Ascending aorta (tissue), 2 donors: ENCODE data around the gene MYBPC2. TPM values are rescaled to one million over a fixed set of nuclear protein-coding genes. Genes with fewer than 3 reads are reported as not detected.

Experiments
- DNase-seq, 2 donors: peaks; one replicate each; pipeline ENCODE4 v3.0.0-alpha.2; 2019; ENCODE audit warnings: low spot score in 2 of 2
- H3K27ac ChIP-seq, 2 donors: fragments of 200-600 bp; sonication (generic); one replicate each; pipeline ENCODE4 v1.5.1; 2016 to 2017; ENCODE audit warnings: mild to moderate bottlenecking in 1 of 2
- H3K27me3 ChIP-seq: fragments of 200-600 bp; sonication (generic); one replicate; pipeline ENCODE4 v1.5.1; 2017
- H3K36me3 ChIP-seq, 2 donors: fragments of 200-600 bp; sonication (generic); one replicate each; pipeline ENCODE4 v1.5.1; 2016
- H3K4me1 ChIP-seq, 2 donors: fragments of 200-600 bp; sonication (generic); one replicate each; pipeline ENCODE4 v1.5.1; 2016 to 2017; ENCODE audit warnings: mild to moderate bottlenecking in 1 of 2
- H3K4me3 ChIP-seq, 2 donors: fragments of 200-600 bp; sonication (generic); one replicate each; pipeline ENCODE4 v1.5.1; 2016 to 2017; ENCODE audit warnings: mild to moderate bottlenecking in 1 of 2
- H3K9me3 ChIP-seq, 2 donors: fragments of 200-600 bp; sonication (generic); one replicate each; pipeline ENCODE4 v1.5.1; 2016
- CTCF ChIP-seq, 3 experiments: fragments of 200-600 bp in 2 of 3; fragments of 450-650 bp in 1 of 3; sonication (generic) in 2 of 3; IDR thresholded peaks; one replicate each; pipeline ENCODE4 v1.5.1; 2016 to 2019; ENCODE audit warnings: antibody characterized with exemption in 3 of 3, mild to moderate bottlenecking in 1 of 3, moderate library complexity in 1 of 3
- intact Hi-C: fragments of 100-400 bp; cut with DNase I; formaldehyde crosslinking; loops from one replicate; pipeline ENCODE4 v1.15.1; 2023
- total RNA-seq: library from RNA; depleted of rRNA; stranded (reverse); fragments of >200 nt; gene quantifications from one replicate; pipeline ENCODE4 v1.1.0, GENCODE V29; 2016

MYBPC2 gene
- total RNA-seq, 1 donor from 2014 or later, result not detected

GRCh38 chr19:50514346-50515167, 81.9 kb downstream of the MYBPC2 start:
- no peaks in the 10 kb centered on the region for H3K36me3 ChIP-seq
- no peaks in the 10 kb centered on the region for H3K9me3 ChIP-seq
- peaks cover 6% of the 10 kb centered on the region in 2 donors for H3K4me1 ChIP-seq
- no peak for DNase-seq
- TF ChIP-seq CTCF (IDR thresholded peaks at IDR 0.05), result no peak
- H3K27ac ChIP-seq, result no peak overlapping the region
- H3K27me3 ChIP-seq, result no peaks in the 10 kb centered on the region
- H3K4me3 ChIP-seq, result no peak overlapping the region
- intact Hi-C loops, result loop anchor here (5.0 to 10.0 kb wide), 5 partner anchors 82 to 850 kb away; partner anchors contain the start of genes CLDND2, ETFB, MYBPC2 and MYH14

GRCh38 chr19:50515168-50515561, 82.5 kb downstream of the MYBPC2 start:
- no peaks in the 10 kb centered on the region for H3K27me3 ChIP-seq
- H3K36me3 ChIP-seq, result no peaks in the 10 kb centered on the region
- no peak for DNase-seq
- peaks cover 3 to 4% of the 10 kb centered on the region in 2 donors for H3K4me1 ChIP-seq
- no peaks in the 10 kb centered on the region for H3K9me3 ChIP-seq
- H3K27ac ChIP-seq, result no peak overlapping the region
- TF ChIP-seq CTCF (IDR thresholded peaks at IDR 0.05), result no peak
- intact Hi-C loops, result loop anchor here (10.0 kb wide), 3 partner anchors 310 to 850 kb away; partner anchors contain the start of genes CLDND2, ETFB, MYH14 and VRK3
- no peak overlapping the region for H3K4me3 ChIP-seq

Other genes with a start within 250 kb of the MYBPC2 start
- gene MYH14, start 229.3 kb upstream of the MYBPC2 start, total RNA-seq, result 8.6 TPM
- gene KCNC3, start 103.5 kb upstream of the MYBPC2 start, total RNA-seq, result 3.8 TPM
- gene NAPSA, start 67.3 kb upstream of the MYBPC2 start, total RNA-seq, result 1.6 TPM
- gene NR1H2, start 56.4 kb upstream of the MYBPC2 start, total RNA-seq, result 150 TPM
- 22.9 TPM for gene POLD1, start 48.5 kb upstream of the MYBPC2 start, total RNA-seq
- gene SPIB, start 14.0 kb upstream of the MYBPC2 start, total RNA-seq, result not detected
- 87.9 TPM for gene EMC10, start 43.6 kb downstream of the MYBPC2 start, total RNA-seq
- not detected for gene GARIN5A, start 44.0 kb downstream of the MYBPC2 start, total RNA-seq
- 169 TPM for gene JOSD2, start 78.3 kb downstream of the MYBPC2 start, total RNA-seq
- gene ASPDH, start 81.0 kb downstream of the MYBPC2 start, total RNA-seq, result not detected
- 56.0 TPM for gene LRRC4B, start 135.5 kb downstream of the MYBPC2 start, total RNA-seq
- gene SYT3, start 207.0 kb downstream of the MYBPC2 start, total RNA-seq, result 2.2 TPM
- gene C19orf81, start 216.6 kb downstream of the MYBPC2 start, total RNA-seq, result not detected